Measurements from ENCODE around the gene TMTC2.

TMTC2 gene

DNA sequence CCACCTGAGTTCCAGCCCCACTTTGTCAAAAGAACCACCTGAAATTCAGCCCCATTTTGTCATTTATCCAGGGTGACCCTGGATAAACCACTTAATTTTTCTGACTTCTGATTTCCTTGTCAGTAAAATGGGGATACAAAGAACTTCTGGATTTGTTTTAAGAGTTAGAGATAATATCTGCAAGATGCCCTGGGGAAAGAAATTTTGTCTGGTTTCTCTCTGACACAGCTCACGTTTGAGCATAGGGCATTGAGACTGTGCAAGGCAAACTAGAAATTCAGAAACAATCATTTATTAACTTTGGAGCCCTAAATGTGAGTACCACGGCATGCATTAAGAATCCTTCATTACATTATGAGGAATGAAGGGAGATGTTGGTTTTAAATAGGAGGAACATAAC is 37.2 kb downstream of the TMTC2 start:
- H3K4me3 ChIP-seq (ENCODE audit: insufficient read depth, low read depth, low read length, poor library complexity, severe bottlenecking): no peak overlapping the region
- DNase-seq: no peak
- H3K27ac ChIP-seq (ENCODE audit: insufficient read depth, low read length, poor library complexity, severe bottlenecking): no peak overlapping the region
- no peaks in the 10 kb centered on the region for H3K27me3 ChIP-seq (replicated peaks; ENCODE audit: control insufficient read depth, insufficient read depth, low read length, poor library complexity, severe bottlenecking)
- H3K36me3 ChIP-seq (ENCODE audit: control insufficient read depth, insufficient read depth, low read length): no peaks in the 10 kb centered on the region
- H3K9me3 ChIP-seq (ENCODE audit: control insufficient read depth, low read length): no peaks in the 10 kb centered on the region
- no peaks in the 10 kb centered on the region for H3K4me1 ChIP-seq (ENCODE audit: control insufficient read depth, insufficient read depth, low read length, poor library complexity, severe bottlenecking)

DNA sequence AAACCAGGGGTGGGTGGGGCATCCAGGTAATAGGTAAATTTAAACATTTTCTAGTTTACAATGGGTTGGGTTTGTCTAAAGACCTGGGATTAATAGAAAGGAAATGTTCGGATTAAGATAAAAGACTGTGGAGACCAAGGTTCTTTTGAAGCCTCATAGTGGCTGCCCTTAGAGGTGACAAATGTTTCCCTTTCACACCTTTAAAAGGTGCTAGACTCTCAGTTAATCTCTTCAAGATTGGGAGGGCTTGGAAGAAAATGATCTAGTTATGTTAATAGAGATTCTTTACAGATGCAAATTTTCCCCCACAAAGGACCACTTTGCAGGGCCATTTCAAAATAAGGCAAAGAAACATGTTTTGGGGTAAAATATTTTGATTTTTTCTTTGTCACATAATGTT is 39.0 kb downstream of the TMTC2 start:
- H3K9me3 ChIP-seq (ENCODE audit: control insufficient read depth, low read length): no peaks in the 10 kb centered on the region
- no peaks in the 10 kb centered on the region for H3K36me3 ChIP-seq (ENCODE audit: control insufficient read depth, insufficient read depth, low read length)
- H3K27ac ChIP-seq (ENCODE audit: insufficient read depth, low read length, poor library complexity, severe bottlenecking): no peak overlapping the region
- no peaks in the 10 kb centered on the region for H3K4me1 ChIP-seq (ENCODE audit: control insufficient read depth, insufficient read depth, low read length, poor library complexity, severe bottlenecking)
- H3K4me3 ChIP-seq (ENCODE audit: insufficient read depth, low read depth, low read length, poor library complexity, severe bottlenecking): no peak overlapping the region
- H3K27me3 ChIP-seq (replicated peaks; ENCODE audit: control insufficient read depth, insufficient read depth, low read length, poor library complexity, severe bottlenecking): no peaks in the 10 kb centered on the region
- DNase-seq: no peak

GRCh38 chr12:82727886-82728285 is 41.2 kb downstream of the TMTC2 start:
- Histone ChIP-seq H3K36me3 (ENCODE audit: control insufficient read depth, insufficient read depth, low read length) (no peaks in the 10 kb centered on the region), H3K27me3 (replicated peaks; ENCODE audit: control insufficient read depth, insufficient read depth, low read length, poor library complexity, severe bottlenecking) (no peaks in the 10 kb centered on the region), H3K27ac (ENCODE audit: insufficient read depth, low read length, poor library complexity, severe bottlenecking) (no peak overlapping the region), H3K4me1 (ENCODE audit: control insufficient read depth, insufficient read depth, low read length, poor library complexity, severe bottlenecking) (no peaks in the 10 kb centered on the region), H3K4me3 (ENCODE audit: insufficient read depth, low read depth, low read length, poor library complexity, severe bottlenecking) (no peak overlapping the region), H3K9me3 (ENCODE audit: control insufficient read depth, low read length) (no peaks in the 10 kb centered on the region)
- no peak for DNase-seq

DNA sequence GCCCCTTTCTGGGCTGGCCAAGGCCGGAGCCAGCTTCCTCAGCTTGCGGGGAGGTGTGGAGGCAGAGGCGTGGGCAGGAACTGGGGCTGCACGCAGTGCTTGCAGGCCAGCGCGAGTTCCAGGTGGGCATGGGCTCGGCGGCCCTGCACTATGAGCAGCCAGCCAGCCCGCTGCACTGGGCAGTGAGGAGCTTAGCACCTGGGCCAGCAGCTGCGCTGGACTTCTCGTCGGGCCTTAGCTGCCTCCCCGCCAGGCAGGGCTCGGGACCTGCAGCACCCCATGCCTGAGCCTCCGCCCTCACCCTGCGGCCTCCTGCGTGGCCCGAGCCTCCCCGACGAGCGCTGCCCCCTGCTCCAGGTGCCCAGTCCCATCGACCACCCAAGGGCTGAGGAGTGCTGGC is 42.0 kb downstream of the TMTC2 start:
- DNase-seq: no peak
- H3K27me3 ChIP-seq (replicated peaks; ENCODE audit: control insufficient read depth, insufficient read depth, low read length, poor library complexity, severe bottlenecking): no peaks in the 10 kb centered on the region
- no peak overlapping the region for H3K27ac ChIP-seq (ENCODE audit: insufficient read depth, low read length, poor library complexity, severe bottlenecking)
- H3K4me3 ChIP-seq (ENCODE audit: insufficient read depth, low read depth, low read length, poor library complexity, severe bottlenecking): no peak overlapping the region
- no peaks in the 10 kb centered on the region for H3K9me3 ChIP-seq (ENCODE audit: control insufficient read depth, low read length)
- no peaks in the 10 kb centered on the region for H3K4me1 ChIP-seq (ENCODE audit: control insufficient read depth, insufficient read depth, low read length, poor library complexity, severe bottlenecking)
- no peaks in the 10 kb centered on the region for H3K36me3 ChIP-seq (ENCODE audit: control insufficient read depth, insufficient read depth, low read length)

GRCh38 chr12:82730953-82731459 is 44.3 kb downstream of the TMTC2 start:
- Histone ChIP-seq H3K36me3 (ENCODE audit: control insufficient read depth, insufficient read depth, low read length) (no peaks in the 10 kb centered on the region), H3K9me3 (ENCODE audit: control insufficient read depth, low read length) (no peaks in the 10 kb centered on the region), H3K4me3 (ENCODE audit: insufficient read depth, low read depth, low read length, poor library complexity, severe bottlenecking) (no peak overlapping the region), H3K27ac (ENCODE audit: insufficient read depth, low read length, poor library complexity, severe bottlenecking) (no peak overlapping the region), H3K27me3 (replicated peaks; ENCODE audit: control insufficient read depth, insufficient read depth, low read length, poor library complexity, severe bottlenecking) (no peaks in the 10 kb centered on the region), H3K4me1 (ENCODE audit: control insufficient read depth, insufficient read depth, low read length, poor library complexity, severe bottlenecking) (no peaks in the 10 kb centered on the region)
- no peak for DNase-seq

- no peak for DNase-seq
- Histone ChIP-seq H3K36me3 (ENCODE audit: control insufficient read depth, insufficient read depth, low read length) (no peaks in the 10 kb centered on the region), H3K9me3 (ENCODE audit: control insufficient read depth, low read length) (no peaks in the 10 kb centered on the region), H3K27me3 (replicated peaks; ENCODE audit: control insufficient read depth, insufficient read depth, low read length, poor library complexity, severe bottlenecking) (no peaks in the 10 kb centered on the region), H3K27ac (ENCODE audit: insufficient read depth, low read length, poor library complexity, severe bottlenecking) (no peak overlapping the region), H3K4me3 (ENCODE audit: insufficient read depth, low read depth, low read length, poor library complexity, severe bottlenecking) (no peak overlapping the region), H3K4me1 (ENCODE audit: control insufficient read depth, insufficient read depth, low read length, poor library complexity, severe bottlenecking) (no peaks in the 10 kb centered on the region)
Observed at GRCh38 chr12:82740129-82741000, 53.7 kb downstream of the TMTC2 start.

GRCh38 chr12:82745063-82745674 is 58.5 kb downstream of the TMTC2 start:
- no peaks in the 10 kb centered on the region for H3K4me1 ChIP-seq (ENCODE audit: control insufficient read depth, insufficient read depth, low read length, poor library complexity, severe bottlenecking)
- no peak overlapping the region for H3K4me3 ChIP-seq (ENCODE audit: insufficient read depth, low read depth, low read length, poor library complexity, severe bottlenecking)
- no peaks in the 10 kb centered on the region for H3K27me3 ChIP-seq (replicated peaks; ENCODE audit: control insufficient read depth, insufficient read depth, low read length, poor library complexity, severe bottlenecking)
- DNase-seq: no peak
- no peak overlapping the region for H3K27ac ChIP-seq (ENCODE audit: insufficient read depth, low read length, poor library complexity, severe bottlenecking)
- no peaks in the 10 kb centered on the region for H3K9me3 ChIP-seq (ENCODE audit: control insufficient read depth, low read length)
- H3K36me3 ChIP-seq (ENCODE audit: control insufficient read depth, insufficient read depth, low read length): no peaks in the 10 kb centered on the region

GRCh38 chr12:82745807-82746206 is 59.1 kb downstream of the TMTC2 start:
- no peak overlapping the region for H3K4me3 ChIP-seq (ENCODE audit: insufficient read depth, low read depth, low read length, poor library complexity, severe bottlenecking)
- no peak overlapping the region for H3K27ac ChIP-seq (ENCODE audit: insufficient read depth, low read length, poor library complexity, severe bottlenecking)
- H3K27me3 ChIP-seq (replicated peaks; ENCODE audit: control insufficient read depth, insufficient read depth, low read length, poor library complexity, severe bottlenecking): no peaks in the 10 kb centered on the region
- H3K36me3 ChIP-seq (ENCODE audit: control insufficient read depth, insufficient read depth, low read length): no peaks in the 10 kb centered on the region
- no peaks in the 10 kb centered on the region for H3K4me1 ChIP-seq (ENCODE audit: control insufficient read depth, insufficient read depth, low read length, poor library complexity, severe bottlenecking)
- DNase-seq: no peak
- H3K9me3 ChIP-seq (ENCODE audit: control insufficient read depth, low read length): no peaks in the 10 kb centered on the region

DNA sequence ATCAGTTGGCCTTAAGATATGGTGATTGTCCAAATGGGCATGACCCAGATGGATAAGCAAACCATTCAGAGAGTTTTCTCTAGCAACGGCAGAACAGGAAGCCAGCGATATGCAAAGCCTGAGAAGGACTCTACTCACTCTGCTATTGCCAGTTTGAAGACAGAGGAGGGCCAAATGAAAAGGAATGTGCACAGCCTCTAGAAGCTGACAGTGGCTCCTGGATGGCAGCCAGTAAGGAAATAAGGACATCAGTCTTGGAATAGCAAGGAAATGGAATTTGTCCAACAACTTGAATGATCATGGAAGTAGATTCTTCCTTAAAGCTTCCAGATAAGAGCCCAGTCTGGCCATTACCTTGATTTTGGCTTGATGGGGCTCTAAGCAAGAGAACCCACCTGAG is 60.0 kb downstream of the TMTC2 start:
- Histone ChIP-seq H3K4me3 (ENCODE audit: insufficient read depth, low read depth, low read length, poor library complexity, severe bottlenecking) (no peak overlapping the region), H3K4me1 (ENCODE audit: control insufficient read depth, insufficient read depth, low read length, poor library complexity, severe bottlenecking) (no peaks in the 10 kb centered on the region), H3K9me3 (ENCODE audit: control insufficient read depth, low read length) (no peaks in the 10 kb centered on the region), H3K27me3 (replicated peaks; ENCODE audit: control insufficient read depth, insufficient read depth, low read length, poor library complexity, severe bottlenecking) (no peaks in the 10 kb centered on the region), H3K36me3 (ENCODE audit: control insufficient read depth, insufficient read depth, low read length) (no peaks in the 10 kb centered on the region), H3K27ac (ENCODE audit: insufficient read depth, low read length, poor library complexity, severe bottlenecking) (no peak overlapping the region)
- DNase-seq: no peak

DNA sequence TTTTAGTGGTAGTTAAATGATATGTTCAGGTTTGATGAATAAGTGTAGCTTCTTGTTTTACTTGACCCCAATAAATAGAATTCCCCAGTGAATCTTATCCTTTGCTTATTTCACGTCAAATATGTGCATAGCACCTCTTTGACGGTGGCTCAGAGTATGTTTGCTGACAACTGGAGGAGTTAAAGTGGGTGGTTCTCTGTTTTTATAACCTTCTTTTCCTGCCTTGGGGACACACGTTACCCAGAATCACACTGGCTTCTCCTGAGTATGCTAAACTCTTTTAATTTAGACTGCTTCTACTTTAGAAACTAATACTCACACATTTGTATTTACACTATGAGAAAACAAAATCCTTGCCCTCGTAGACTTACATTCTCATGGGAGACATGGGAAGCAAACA is 62.3 kb downstream of the TMTC2 start:
- no peak overlapping the region for H3K27ac ChIP-seq (ENCODE audit: insufficient read depth, low read length, poor library complexity, severe bottlenecking)
- H3K36me3 ChIP-seq (ENCODE audit: control insufficient read depth, insufficient read depth, low read length): no peaks in the 10 kb centered on the region
- no peak for DNase-seq
- H3K27me3 ChIP-seq (replicated peaks; ENCODE audit: control insufficient read depth, insufficient read depth, low read length, poor library complexity, severe bottlenecking): no peaks in the 10 kb centered on the region
- no peaks in the 10 kb centered on the region for H3K4me1 ChIP-seq (ENCODE audit: control insufficient read depth, insufficient read depth, low read length, poor library complexity, severe bottlenecking)
- no peaks in the 10 kb centered on the region for H3K9me3 ChIP-seq (ENCODE audit: control insufficient read depth, low read length)
- no peak overlapping the region for H3K4me3 ChIP-seq (ENCODE audit: insufficient read depth, low read depth, low read length, poor library complexity, severe bottlenecking)
